Endothelial cell of umbilical vein (primary cell): Measurements from ENCODE around the gene PREP. TPM values are rescaled to one million over a fixed set of nuclear protein-coding genes. Genes with fewer than 3 reads are reported as not detected.

Experiments
- BruUV-seq: library from RNA; stranded (reverse); fragments of 400-500 nt; replicated peaks from 2 replicates; lab custom pipeline; 2021; lab: Mats Ljungman, UMichigan
- CTCF ChIA-PET: fragments of 300-600, 350-600 bp; sonication (Branson Sonifier 250); formaldehyde crosslinking; loops from one replicate; lab custom pipeline; 2021; ENCODE audit warnings: antibody characterized with exemption, inconsistent platforms; lab: Charles Lee
- POLR2A ChIA-PET: fragments of 300-600, 350-600 bp; sonication (Branson Sonifier 250); formaldehyde crosslinking; loops from one replicate; lab custom pipeline; 2021; ENCODE audit warnings: antibody characterized with exemption, inconsistent platforms; lab: Charles Lee
- DNase-seq: peaks from one replicate; pipeline ENCODE4 v3.0.0-alpha.2; 2011; ENCODE audit warnings: low read depth, low spot score
- FAIRE-seq: peaks from 2 replicates; lab custom pipeline; 2011; peaks lifted over from hg19 to GRCh38; lab: Jason Lieb, UNC
- H2AFZ ChIP-seq: 2 replicates; pipeline ENCODE4 v1.6.0; 2012; ENCODE audit warnings: low read depth, low read length, control low read depth, inconsistent platforms
- H3K27ac ChIP-seq: 2 replicates; pipeline ENCODE4 v1.5.1; 2011; ENCODE audit warnings: low read depth, mild to moderate bottlenecking, control low read depth, low read length, moderate library complexity; ENCODE audit not compliant: insufficient read depth
- H3K27me3 ChIP-seq, 2 experiments: 2 replicates each; pipeline versions ENCODE4 v1.6.0 to v1.6.1; 2011; ENCODE audit warnings: low read length in 2 of 2, mixed read lengths in 1 of 2; ENCODE audit not compliant: control insufficient read depth in 2 of 2, insufficient read depth in 2 of 2
- H3K36me3 ChIP-seq, 2 experiments: 2 replicates in 1 of 2; 3 replicates in 1 of 2; pipeline ENCODE4 v1.5.1; 2011; ENCODE audit warnings: low read length in 2 of 2, mild to moderate bottlenecking in 1 of 2, moderate library complexity in 1 of 2; ENCODE audit not compliant: control insufficient read depth in 2 of 2, insufficient read depth in 2 of 2; ENCODE audit errors: extremely low read depth in 1 of 2
- H3K4me1 ChIP-seq: 3 replicates; pipeline ENCODE4 v1.5.1; 2011; ENCODE audit warnings: mild to moderate bottlenecking, low read length; ENCODE audit not compliant: control insufficient read depth, insufficient read depth; ENCODE audit errors: extremely low read depth
- H3K4me2 ChIP-seq: 2 replicates; pipeline ENCODE4 v1.6.1; 2011; ENCODE audit warnings: low read length, control low read depth, mixed read lengths; ENCODE audit not compliant: insufficient read depth
- H3K4me3 ChIP-seq, 3 experiments: fragments of 200-600 bp in 1 of 3; sonication (generic), shearing (Covaris generic) in 1 of 3; replicated peaks in 1 of 3; 2 replicates each; pipeline ENCODE4 v1.5.1; 2011 to 2016; ENCODE audit warnings: control low read depth in 3 of 3, low read length in 3 of 3, mild to moderate bottlenecking in 2 of 3, inconsistent platforms in 1 of 3, low read depth in 1 of 3, moderate library complexity in 1 of 3; ENCODE audit not compliant: insufficient read depth in 1 of 3
- H3K79me2 ChIP-seq: 2 replicates; pipeline ENCODE4 v1.6.0; 2012; ENCODE audit warnings: low read length, inconsistent platforms; ENCODE audit not compliant: control insufficient read depth, insufficient read depth
- H3K9ac ChIP-seq: replicated peaks from 2 replicates; pipeline ENCODE3; 2011; ENCODE audit warnings: low read length, control low read depth; ENCODE audit not compliant: insufficient read depth; ENCODE audit errors: extremely low read depth
- H3K9me1 ChIP-seq: replicated peaks from 3 replicates; pipeline ENCODE4 v1.6.0; 2011; ENCODE audit warnings: mild to moderate bottlenecking, low read length; ENCODE audit not compliant: control insufficient read depth, insufficient read depth; ENCODE audit errors: extremely low read depth
- H3K9me3 ChIP-seq: replicated peaks from 2 replicates; pipeline ENCODE4 v1.5.1; 2012; ENCODE audit warnings: low read length, inconsistent platforms; ENCODE audit not compliant: control insufficient read depth, insufficient read depth
- H4K20me1 ChIP-seq: replicated peaks from 2 replicates; pipeline ENCODE3; 2011; ENCODE audit warnings: mild to moderate bottlenecking, low read length; ENCODE audit not compliant: control insufficient read depth, insufficient read depth; ENCODE audit errors: extremely low read depth
- EZH2 ChIP-seq: IDR thresholded peaks from 2 replicates; pipeline ENCODE4 v1.6.1; 2012; ENCODE audit warnings: borderline replicate concordance, low read depth, mild to moderate bottlenecking, moderate library complexity, low read length, inconsistent platforms; ENCODE audit not compliant: severe bottlenecking
- FOS ChIP-seq: IDR thresholded peaks from 2 replicates; pipeline ENCODE4 v1.6.1; 2011; ENCODE audit warnings: mild to moderate bottlenecking, low read length, moderate library complexity, borderline replicate concordance; ENCODE audit not compliant: insufficient read depth
- GATA2 ChIP-seq: IDR thresholded peaks from 2 replicates; pipeline ENCODE4 v1.7.0; 2011; ENCODE audit warnings: low read depth, mild to moderate bottlenecking, moderate library complexity, mixed read lengths, low read length; ENCODE audit not compliant: insufficient read length, insufficient read depth
- JUN ChIP-seq: IDR thresholded peaks from 2 replicates; pipeline ENCODE4 v1.6.1; 2011; ENCODE audit warnings: borderline replicate concordance, low read depth; ENCODE audit not compliant: insufficient read length, insufficient read depth
- MAX ChIP-seq: IDR thresholded peaks from 2 replicates; pipeline ENCODE4 v1.6.1; 2011; ENCODE audit not compliant: insufficient read depth, insufficient read length
- MYC ChIP-seq: IDR thresholded peaks from one replicate; pipeline ENCODE4 v1.6.1; 2011; ENCODE audit warnings: mild to moderate bottlenecking, low read depth, low read length
- POLR2A ChIP-seq: IDR thresholded peaks from 2 replicates; pipeline ENCODE4 v1.6.1; 2012; ENCODE audit warnings: low read depth, mild to moderate bottlenecking, control low read depth, low read length
- POLR2AphosphoS5 ChIP-seq: IDR thresholded peaks from 2 replicates; pipeline ENCODE4 v1.6.1; 2012; ENCODE audit warnings: low read depth, mild to moderate bottlenecking, control low read depth, low read length, moderate library complexity; ENCODE audit not compliant: insufficient read depth
- dilution Hi-C: fragments of 300-500 bp; cut with MboI; formaldehyde crosslinking; loops from one replicate; pipeline ENCODE4 v1.15.0; 2019; ENCODE audit warnings: low sequenced_read_pairs; ENCODE audit not compliant: extremely low pct_ligation_motif_present
- intact Hi-C: fragments of 100-400 bp; cut with micrococcal nuclease; formaldehyde crosslinking; loops from one replicate; pipeline ENCODE4 v1.10.0; 2022
- polyA plus RNA-seq, 4 experiments: library from polyadenylated mRNA; depleted of rRNA in 3 of 4; stranded (reverse) in 3 of 4; unstranded in 1 of 4; fragments of >200 nt; gene quantifications; 2 replicates each; pipeline versions ENCODE4 v1.2.1 to v1.2.3, GENCODE V29; 2011 to 2012; ENCODE audit warnings: missing spikeins in 1 of 4
- total RNA-seq: library from RNA; stranded (reverse); gene quantifications from 2 replicates; pipeline ENCODE4 v1.2.3, GENCODE V29; 2021
- TF ChIP-seq, protein P1 (sequence below), 2 donors: IDR thresholded peaks; 1 replicate in 1 of 2; 2 replicates in 1 of 2; pipeline ENCODE4 v1.5.1; 2011; ENCODE audit warnings: low read length in 2 of 2, mild to moderate bottlenecking in 2 of 2, moderate library complexity in 2 of 2, control low read depth in 1 of 2, inconsistent platforms in 1 of 2, low read depth in 1 of 2; ENCODE audit not compliant: insufficient read depth in 1 of 2; ENCODE audit errors: extremely low read depth in 1 of 2

The PREP gene
- total and polyA plus RNA-seq, 2 donors (not counting 3 experiments of a cell fraction or from before 2014, with no cell fraction given) = 17.2 to 37.7 TPM

DNA sequence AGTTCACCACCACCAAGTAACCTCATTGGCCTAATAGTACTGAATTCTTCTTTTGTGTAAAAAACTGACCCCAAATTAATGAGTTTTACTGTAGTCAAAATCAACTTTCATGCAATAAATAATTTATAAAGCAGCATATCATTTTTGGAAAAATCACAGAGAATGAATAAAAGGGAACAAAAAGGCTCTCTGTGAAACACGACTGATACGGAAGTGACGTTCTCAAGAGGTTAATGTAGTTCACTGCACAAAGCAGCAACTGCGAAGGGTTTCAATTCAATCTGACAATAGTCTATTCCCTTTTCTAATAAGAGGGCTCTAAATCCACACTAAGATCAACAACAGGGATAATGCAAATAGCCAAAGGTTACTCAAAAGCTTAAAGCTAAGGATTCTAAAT lies 70.3 kb downstream of the PREP start:
- intact Hi-C loops = no loop called here
- no TSS peak for BruUV-seq
- Histone ChIP-seq H4K20me1 (no peaks in the 10 kb centered on the region), H3K27me3 (no peaks in the 10 kb centered on the region), H3K36me3 (peaks cover 2 to 8% of the 10 kb centered on the region in 2 experiments), H3K9me1 (no peaks in the 10 kb centered on the region), H3K4me1 (no peaks in the 10 kb centered on the region), H3K79me2 (no peaks in the 10 kb centered on the region), H2AFZ (no peak overlapping the region), H3K4me3 (no peak overlapping the region), H3K9me3 (no peaks in the 10 kb centered on the region), H3K4me2 (no peak overlapping the region), H3K27ac (no peak overlapping the region), H3K9ac (no peak overlapping the region)
- ChIA-PET CTCF (no interaction called here), POLR2A (no interaction called here)
- dilution Hi-C loops = no loop called here
- TF ChIP-seq MYC (no peak), EZH2 (no peak), FOS (no peak), GATA2 (no peak), MAX (no peak), POLR2A (no peak), POLR2AphosphoS5 (no peak), JUN (no peak)
- TF ChIP-seq, protein P1, sequence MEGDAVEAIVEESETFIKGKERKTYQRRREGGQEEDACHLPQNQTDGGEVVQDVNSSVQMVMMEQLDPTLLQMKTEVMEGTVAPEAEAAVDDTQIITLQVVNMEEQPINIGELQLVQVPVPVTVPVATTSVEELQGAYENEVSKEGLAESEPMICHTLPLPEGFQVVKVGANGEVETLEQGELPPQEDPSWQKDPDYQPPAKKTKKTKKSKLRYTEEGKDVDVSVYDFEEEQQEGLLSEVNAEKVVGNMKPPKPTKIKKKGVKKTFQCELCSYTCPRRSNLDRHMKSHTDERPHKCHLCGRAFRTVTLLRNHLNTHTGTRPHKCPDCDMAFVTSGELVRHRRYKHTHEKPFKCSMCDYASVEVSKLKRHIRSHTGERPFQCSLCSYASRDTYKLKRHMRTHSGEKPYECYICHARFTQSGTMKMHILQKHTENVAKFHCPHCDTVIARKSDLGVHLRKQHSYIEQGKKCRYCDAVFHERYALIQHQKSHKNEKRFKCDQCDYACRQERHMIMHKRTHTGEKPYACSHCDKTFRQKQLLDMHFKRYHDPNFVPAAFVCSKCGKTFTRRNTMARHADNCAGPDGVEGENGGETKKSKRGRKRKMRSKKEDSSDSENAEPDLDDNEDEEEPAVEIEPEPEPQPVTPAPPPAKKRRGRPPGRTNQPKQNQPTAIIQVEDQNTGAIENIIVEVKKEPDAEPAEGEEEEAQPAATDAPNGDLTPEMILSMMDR (IDR thresholded peaks at IDR 0.05; ENCODE audit: extremely low read depth in 1 of 2, insufficient read depth in 1 of 2, low read depth in 1 of 2, low read length in 2 of 2) = no peak
- FAIRE-seq (no peak), DNase-seq (no peak)
